OCI-LY3 (cell line): ENCODE measurements around the gene HACD4.

Source experiments
- H2AFZ ChIP-seq: fragments of 200-600, 300-600 bp; shearing (Covaris generic); 2 replicates; pipeline ENCODE4 v1.6.0; 2014; ENCODE audit warnings: antibody characterized with exemption, low read depth, low read length
- H3K27ac ChIP-seq: fragments of 200-600, 300-600 bp; sonication (generic); 2 replicates; pipeline ENCODE4 v1.5.1; 2014; ENCODE audit warnings: mild to moderate bottlenecking, low read length, moderate library complexity, mixed read lengths
- H3K27me3 ChIP-seq: fragments of 200-600, 300-600 bp; sonication (generic); 2 replicates; pipeline ENCODE4 v1.6.1; 2014; ENCODE audit warnings: low read depth, low read length, mixed read lengths
- H3K36me3 ChIP-seq: fragments of 200-600, 300-600 bp; sonication (generic); replicated peaks from 2 replicates; pipeline ENCODE3; 2014; ENCODE audit warnings: low read depth, low read length, mixed read lengths
- H3K4me1 ChIP-seq: fragments of 300-600, 200-600 bp; sonication (generic); 2 replicates; pipeline ENCODE4 v1.6.1; 2014; ENCODE audit warnings: low read length, mixed read lengths
- H3K4me2 ChIP-seq: fragments of 200-600, 300-600 bp; sonication (generic); 2 replicates; pipeline ENCODE4 v1.6.1; 2014; ENCODE audit warnings: low read length, mixed read lengths
- H3K4me3 ChIP-seq: fragments of 300-600, 200-600 bp; sonication (generic); 2 replicates; pipeline ENCODE4 v1.5.1; 2014; ENCODE audit warnings: antibody characterized with exemption, mild to moderate bottlenecking, low read length, moderate library complexity
- H3K79me2 ChIP-seq: fragments of 300-600, 200-600 bp; shearing (Covaris generic); 2 replicates; pipeline ENCODE4 v1.6.1; 2014; ENCODE audit warnings: mild to moderate bottlenecking, low read length, mixed read lengths
- H3K9ac ChIP-seq: fragments of 300-600, 200-600 bp; shearing (Covaris generic); 2 replicates; pipeline ENCODE4 v1.6.0; 2014; ENCODE audit warnings: mild to moderate bottlenecking, low read length, moderate library complexity
- H3K9me3 ChIP-seq: fragments of 200-600, 300-600 bp; shearing (Covaris generic); 2 replicates; pipeline ENCODE4 v1.6.1; 2014; ENCODE audit warnings: low read length, mixed read lengths; ENCODE audit not compliant: insufficient read depth
- H4K20me1 ChIP-seq: fragments of 200-600, 300-600 bp; sonication (generic); 2 replicates; pipeline ENCODE4 v1.6.1; 2016; ENCODE audit warnings: low read length, mixed read lengths; ENCODE audit not compliant: insufficient read depth
- EZH2phosphoT487 ChIP-seq: fragments of 200-600 bp; shearing (Covaris generic); IDR thresholded peaks from 2 replicates; pipeline ENCODE4 v1.6.1; 2018; ENCODE audit warnings: antibody characterized with exemption, mixed run types, low read depth
- TF ChIP-seq, protein P1 (sequence below): fragments of 200-600, 300-600 bp; sonication (generic); IDR thresholded peaks from 2 replicates; pipeline ENCODE4 v1.5.1; 2014; ENCODE audit warnings: antibody characterized with exemption, low read length, low read depth

HACD4 gene

GRCh38 chr9:21030389-21031035 lies 928 bp downstream of the HACD4 start:
- no peak for TF ChIP-seq EZH2phosphoT487
- TF ChIP-seq, protein P1, sequence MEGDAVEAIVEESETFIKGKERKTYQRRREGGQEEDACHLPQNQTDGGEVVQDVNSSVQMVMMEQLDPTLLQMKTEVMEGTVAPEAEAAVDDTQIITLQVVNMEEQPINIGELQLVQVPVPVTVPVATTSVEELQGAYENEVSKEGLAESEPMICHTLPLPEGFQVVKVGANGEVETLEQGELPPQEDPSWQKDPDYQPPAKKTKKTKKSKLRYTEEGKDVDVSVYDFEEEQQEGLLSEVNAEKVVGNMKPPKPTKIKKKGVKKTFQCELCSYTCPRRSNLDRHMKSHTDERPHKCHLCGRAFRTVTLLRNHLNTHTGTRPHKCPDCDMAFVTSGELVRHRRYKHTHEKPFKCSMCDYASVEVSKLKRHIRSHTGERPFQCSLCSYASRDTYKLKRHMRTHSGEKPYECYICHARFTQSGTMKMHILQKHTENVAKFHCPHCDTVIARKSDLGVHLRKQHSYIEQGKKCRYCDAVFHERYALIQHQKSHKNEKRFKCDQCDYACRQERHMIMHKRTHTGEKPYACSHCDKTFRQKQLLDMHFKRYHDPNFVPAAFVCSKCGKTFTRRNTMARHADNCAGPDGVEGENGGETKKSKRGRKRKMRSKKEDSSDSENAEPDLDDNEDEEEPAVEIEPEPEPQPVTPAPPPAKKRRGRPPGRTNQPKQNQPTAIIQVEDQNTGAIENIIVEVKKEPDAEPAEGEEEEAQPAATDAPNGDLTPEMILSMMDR = no peak
- no peaks in the 10 kb centered on the region for H3K27me3 ChIP-seq
- H3K27ac ChIP-seq = peak overlapping the region; percentile 19
- peak overlapping the region; percentile 97 for H3K4me2 ChIP-seq
- H2AFZ ChIP-seq = peak overlapping the region; percentile 90
- no peaks in the 10 kb centered on the region for H3K9me3 ChIP-seq
- no peaks in the 10 kb centered on the region for H3K79me2 ChIP-seq
- H3K36me3 ChIP-seq = no peaks in the 10 kb centered on the region
- H3K4me3 ChIP-seq = peak overlapping the region; percentile 83
- H3K4me1 ChIP-seq = peaks cover 18% of the 10 kb centered on the region
- H4K20me1 ChIP-seq = no peaks in the 10 kb centered on the region
- H3K9ac ChIP-seq = peak overlapping the region; percentile 62; the same call in 1 of the 2 replicates

DNA sequence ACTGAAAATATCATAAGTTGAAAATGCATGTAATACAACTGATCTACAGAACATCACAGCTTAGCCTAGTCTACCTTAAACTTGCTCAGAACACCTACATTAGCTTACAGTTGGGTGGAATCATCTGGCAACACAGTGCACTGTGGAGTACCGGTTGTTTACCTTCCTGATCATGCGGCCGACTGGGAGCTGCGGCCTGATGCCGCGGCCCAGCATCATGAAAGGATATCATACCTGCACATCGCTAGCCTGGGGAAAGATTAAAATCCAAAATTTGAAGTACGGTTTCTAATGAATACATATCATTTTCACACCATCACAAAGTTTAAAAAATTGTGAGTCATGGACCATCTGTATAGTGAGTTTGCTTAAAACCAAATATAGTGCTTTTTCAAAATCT lies 1.8 kb downstream of the HACD4 start:
- H3K79me2 ChIP-seq = no peaks in the 10 kb centered on the region
- no peak for TF ChIP-seq EZH2phosphoT487
- TF ChIP-seq, protein P1 = no peak
- no peaks in the 10 kb centered on the region for H3K27me3 ChIP-seq
- no peak overlapping the region for H3K9ac ChIP-seq
- H3K27ac ChIP-seq = no peak overlapping the region
- H3K36me3 ChIP-seq = no peaks in the 10 kb centered on the region
- H4K20me1 ChIP-seq = no peaks in the 10 kb centered on the region
- H3K9me3 ChIP-seq = no peaks in the 10 kb centered on the region
- H2AFZ ChIP-seq = no peak overlapping the region
- H3K4me1 ChIP-seq = peaks cover 18% of the 10 kb centered on the region
- no peak overlapping the region for H3K4me3 ChIP-seq
- H3K4me2 ChIP-seq = no peak overlapping the region

DNA sequence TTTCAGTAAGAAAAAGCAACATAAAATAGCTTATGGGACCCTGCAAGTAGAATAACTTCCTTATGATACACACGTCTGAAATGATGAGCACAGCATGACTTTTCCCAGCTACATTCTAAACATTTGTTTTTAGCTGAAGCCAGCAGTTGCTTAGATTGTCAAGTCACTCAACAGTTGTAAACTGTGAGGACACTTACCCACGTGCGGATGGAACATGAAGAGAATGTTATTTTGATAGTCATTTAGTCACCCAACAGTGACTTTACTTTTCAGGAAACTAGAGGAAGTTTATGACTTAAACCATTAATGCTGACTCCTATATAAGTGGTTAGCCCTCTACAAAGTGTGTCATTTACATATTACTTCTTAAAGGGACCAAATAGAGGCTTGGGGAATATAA lies 3.0 kb downstream of the HACD4 start:
- no peaks in the 10 kb centered on the region for H4K20me1 ChIP-seq
- no peak overlapping the region for H3K9ac ChIP-seq
- H3K79me2 ChIP-seq = no peaks in the 10 kb centered on the region
- H3K27me3 ChIP-seq = no peaks in the 10 kb centered on the region
- no peaks in the 10 kb centered on the region for H3K9me3 ChIP-seq
- no peak overlapping the region for H2AFZ ChIP-seq
- H3K4me3 ChIP-seq = no peak overlapping the region
- TF ChIP-seq EZH2phosphoT487 = no peak
- TF ChIP-seq, protein P1 = no peak
- H3K4me1 ChIP-seq = peaks cover 24% of the 10 kb centered on the region
- peaks cover 2% of the 10 kb centered on the region for H3K36me3 ChIP-seq
- H3K27ac ChIP-seq = no peak overlapping the region
- no peak overlapping the region for H3K4me2 ChIP-seq

GRCh38 chr9:21027295-21027694 lies 4.1 kb downstream of the HACD4 start:
- no peaks in the 10 kb centered on the region for H4K20me1 ChIP-seq
- no peak for TF ChIP-seq EZH2phosphoT487
- TF ChIP-seq, protein P1 = no peak
- H3K4me2 ChIP-seq = no peak overlapping the region
- no peak overlapping the region for H3K9ac ChIP-seq
- H3K4me3 ChIP-seq = no peak overlapping the region
- no peaks in the 10 kb centered on the region for H3K27me3 ChIP-seq
- H3K4me1 ChIP-seq = peaks cover 23% of the 10 kb centered on the region
- H3K79me2 ChIP-seq = no peaks in the 10 kb centered on the region
- peaks cover 2% of the 10 kb centered on the region for H3K36me3 ChIP-seq
- no peaks in the 10 kb centered on the region for H3K9me3 ChIP-seq
- H2AFZ ChIP-seq = no peak overlapping the region
- H3K27ac ChIP-seq = no peak overlapping the region
